HCT116 (cell line): ENCODE data around the gene SPNS1. TPM values are rescaled to one million over a fixed set of nuclear protein-coding genes. Genes with fewer than 3 reads are reported as not detected.
A peak's percentile ranks its signal among the peaks of the same experiment; 100 is the strongest.

Source experiments
- ATAC-seq: fragments of 200-7000 bp; cut with Tn5 transposase; 2 replicates; pipeline ENCODE4 v1.9.1; 2020; ENCODE audit warnings: mild to moderate bottlenecking, moderate library complexity
- BruUV-seq: library from RNA; stranded (reverse); fragments of 400-500 nt; replicated peaks from 2 replicates; lab custom pipeline; 2021; lab: Mats Ljungman, UMichigan
- CTCF ChIA-PET: fragments of 300-600 bp; sonication (Branson Sonifier 250); formaldehyde crosslinking; loops from one replicate; lab custom pipeline; 2021; ENCODE audit warnings: antibody characterized with exemption; lab: Charles Lee
- POLR2A ChIA-PET: fragments of 300-600, 350-600 bp; sonication (Branson Sonifier 250); formaldehyde crosslinking; loops from one replicate; lab custom pipeline; 2021; ENCODE audit warnings: antibody characterized with exemption; lab: Charles Lee
- RAD21 ChIA-PET, 2 experiments: fragments of 300-600 bp; sonication (Branson Sonifier 250); formaldehyde crosslinking; loops; one replicate each; lab custom pipeline; 2023; ENCODE audit warnings: low total read pairs in 2 of 2; ENCODE audit not compliant: uncharacterized antibody in 2 of 2, unreplicated experiment in 2 of 2, low non-redundant PET in 1 of 2; lab: Charles Lee
- DNase-seq: peaks from one replicate; pipeline ENCODE4 v3.0.0-alpha.2; 2010; ENCODE audit warnings: low read depth, low spot score
- H2AFZ ChIP-seq: fragments of 200-600 bp; shearing (Covaris generic), sonication (generic); 2 replicates; pipeline ENCODE4 v1.6.1; 2017; ENCODE audit warnings: low read depth, mixed run types, mixed read lengths, antibody characterized with exemption, low read length; ENCODE audit not compliant: poor library complexity, severe bottlenecking
- H3K27ac ChIP-seq: 2 replicates; pipeline ENCODE4 v1.5.1; 2012; ENCODE audit warnings: low read depth, low read length
- H3K27me3 ChIP-seq: fragments of 200-600 bp; sonication (generic); 2 replicates; pipeline ENCODE4 v1.6.1; 2016; ENCODE audit warnings: mixed run types, low read length, mixed read lengths; ENCODE audit not compliant: insufficient read depth
- H3K36me3 ChIP-seq, 2 experiments: fragments of 200-500 bp in 1 of 2; fragments of 200-600 bp in 1 of 2; sonication (Bioruptor generic) in 1 of 2; sonication (generic) in 1 of 2; 2 replicates each; pipeline versions ENCODE4 v1.5.1 to v1.6.1; 2014 to 2016; ENCODE audit warnings: low read length in 2 of 2, inconsistent platforms in 1 of 2, mixed read lengths in 1 of 2, mixed run types in 1 of 2; ENCODE audit not compliant: insufficient read depth in 2 of 2, control insufficient read depth in 1 of 2
- H3K4me1 ChIP-seq, 2 experiments: fragments of 200-600 bp in 1 of 2; sonication (generic) in 1 of 2; 2 replicates each; pipeline versions ENCODE4 v1.5.1 to v1.6.1; 2012 to 2017; ENCODE audit warnings: low read length in 2 of 2, inconsistent platforms in 1 of 2, mild to moderate bottlenecking in 1 of 2, mixed read lengths in 1 of 2, mixed run types in 1 of 2, moderate library complexity in 1 of 2; ENCODE audit not compliant: insufficient read depth in 2 of 2, control insufficient read depth in 1 of 2
- H3K4me2 ChIP-seq: fragments of 200-600 bp; sonication (generic); 2 replicates; pipeline ENCODE4 v1.6.1; 2017; ENCODE audit warnings: mixed run types, low read length, mixed read lengths
- H3K4me3 ChIP-seq, 2 experiments: fragments of 200-600 bp in 1 of 2; sonication (generic) in 1 of 2; replicated peaks in 1 of 2; 2 replicates each; pipeline ENCODE4 v1.5.1; 2011 to 2016; ENCODE audit warnings: low read length in 2 of 2, control low read depth in 1 of 2, low read depth in 1 of 2, mild to moderate bottlenecking in 1 of 2, mixed read lengths in 1 of 2, mixed run types in 1 of 2
- H3K79me2 ChIP-seq: fragments of 200-600 bp; sonication (generic); 2 replicates; pipeline ENCODE4 v1.6.1; 2017; ENCODE audit warnings: mild to moderate bottlenecking, mixed run types, low read length, moderate library complexity, mixed read lengths; ENCODE audit not compliant: insufficient read depth
- H3K9ac ChIP-seq: fragments of 200-600 bp; sonication (generic); 2 replicates; pipeline ENCODE4 v1.6.1; 2016; ENCODE audit warnings: low read length, mixed read lengths
- H3K9me2 ChIP-seq: fragments of 200-600 bp; sonication (generic), shearing (Covaris generic); 2 replicates; pipeline ENCODE4 v1.6.1; 2017; ENCODE audit warnings: mixed run types, mild to moderate bottlenecking, moderate library complexity; ENCODE audit not compliant: insufficient read depth
- H3K9me3 ChIP-seq, 2 experiments: fragments of 200-500 bp in 1 of 2; fragments of 200-600 bp in 1 of 2; sonication (Bioruptor generic) in 1 of 2; sonication (generic) in 1 of 2; 2 replicates each; pipeline ENCODE4 v1.6.1; 2014 to 2017; ENCODE audit warnings: low read length in 2 of 2, mixed read lengths in 2 of 2, inconsistent platforms in 1 of 2, low read depth in 1 of 2, mild to moderate bottlenecking in 1 of 2, mixed run types in 1 of 2, moderate library complexity in 1 of 2; ENCODE audit not compliant: control insufficient read depth in 1 of 2, insufficient read depth in 1 of 2
- H4K20me1 ChIP-seq: fragments of 200-600 bp; sonication (generic), shearing (Covaris generic); 2 replicates; pipeline ENCODE4 v1.6.1; 2017; ENCODE audit warnings: mixed run types, mild to moderate bottlenecking, moderate library complexity; ENCODE audit not compliant: insufficient read depth
- CEBPB ChIP-seq: IDR thresholded peaks from 2 replicates; pipeline ENCODE4 v1.6.1; 2012; ENCODE audit warnings: low read depth
- CTCF ChIP-seq, 3 experiments: fragments of 200-600 bp in 1 of 3; sonication (generic) in 1 of 3; IDR thresholded peaks in 2 of 3; conservative IDR thresholded peaks in 1 of 3; 2 replicates each; pipeline ENCODE4 v1.5.1; 2012 to 2017; ENCODE audit warnings: low read depth in 2 of 3, low read length in 2 of 3, antibody characterized with exemption in 1 of 3, borderline replicate concordance in 1 of 3, control low read depth in 1 of 3, mild to moderate bottlenecking in 1 of 3, mixed read lengths in 1 of 3, mixed run types in 1 of 3, moderate library complexity in 1 of 3; ENCODE audit not compliant: insufficient read depth in 1 of 3
- EGR1 ChIP-seq: IDR thresholded peaks from 2 replicates; pipeline ENCODE4 v1.6.1; 2012; ENCODE audit warnings: low read depth
- ELF1 ChIP-seq: IDR thresholded peaks from 2 replicates; pipeline ENCODE4 v1.6.1; 2012; ENCODE audit warnings: low read depth, borderline replicate concordance
- EZH2phosphoT487 ChIP-seq: fragments of 200-600 bp; IDR thresholded peaks from 2 replicates; pipeline ENCODE4 v1.6.1; 2018; ENCODE audit warnings: antibody characterized with exemption, borderline replicate concordance
- RAD21 ChIP-seq: IDR thresholded peaks from 2 replicates; pipeline ENCODE4 v1.6.1; 2012; ENCODE audit warnings: low read depth, mild to moderate bottlenecking
- REST ChIP-seq: IDR thresholded peaks from 2 replicates; pipeline ENCODE4 v1.6.1; 2012; ENCODE audit warnings: low read depth
- SIN3A ChIP-seq: IDR thresholded peaks from 2 replicates; pipeline ENCODE4 v1.6.1; 2012; ENCODE audit warnings: low read depth
- SRF ChIP-seq: IDR thresholded peaks from 2 replicates; pipeline ENCODE4 v1.6.1; 2012; ENCODE audit warnings: low read depth
- TCF7L2 ChIP-seq: IDR thresholded peaks from 2 replicates; pipeline ENCODE4 v1.7.0; 2011; ENCODE audit warnings: borderline replicate concordance, inconsistent platforms; ENCODE audit not compliant: insufficient read depth, insufficient read length; ENCODE audit errors: extremely low read depth
- intact Hi-C: fragments of 100-400 bp; cut with micrococcal nuclease; formaldehyde crosslinking; loops from 2 replicates; pipeline ENCODE4 v1.10.0; 2022
- total RNA-seq: library from RNA; stranded (reverse); gene quantifications from one replicate; pipeline ENCODE4 v1.2.1, GENCODE V29; 2021; ENCODE audit not compliant: unreplicated experiment

SPNS1 gene
- total RNA-seq, 1 experiment from 2014 or later = 32.3 TPM

DNA sequence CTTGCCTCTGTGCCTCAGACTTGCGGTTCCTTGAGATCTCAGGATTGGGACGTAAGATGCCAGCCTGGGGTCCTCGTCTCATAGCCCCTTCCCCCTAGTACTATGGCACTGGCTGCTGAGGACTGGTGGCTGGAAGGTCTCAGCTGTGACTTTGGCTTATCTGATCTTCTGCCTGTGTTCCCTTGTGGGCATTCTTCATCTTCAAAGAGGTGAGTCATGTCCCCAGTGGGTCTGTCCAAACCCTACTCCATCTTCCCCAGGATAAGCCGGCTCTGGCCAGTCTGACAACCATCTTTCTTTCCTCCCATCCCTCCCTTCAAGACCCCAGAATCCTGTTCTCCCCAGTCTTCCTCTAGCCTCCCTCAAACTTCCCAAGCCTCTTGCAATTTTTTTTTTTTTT is 39.2 kb upstream of the SPNS1 start:
- Histone ChIP-seq H3K79me2 (no peaks in the 10 kb centered on the region), H3K9me2 (no peaks in the 10 kb centered on the region), H2AFZ (no peak overlapping the region), H3K9me3 (no peaks in the 10 kb centered on the region), H3K27me3 (no peaks in the 10 kb centered on the region), H3K9ac (no peak overlapping the region), H3K4me3 (no peak overlapping the region), H3K36me3 (no peaks in the 10 kb centered on the region), H3K27ac (no peak overlapping the region), H4K20me1 (no peaks in the 10 kb centered on the region), H3K4me1 (peaks cover 4 to 19% of the 10 kb centered on the region in 2 experiments; a peak in 3 of 4 replicates), H3K4me2 (peak overlapping the region; percentile 66; the same call in 1 of the 2 replicates)
- ChIA-PET CTCF (no interaction called here), RAD21 (no interaction called here), POLR2A (no interaction called here)
- no peak for TF ChIP-seq CTCF (IDR thresholded peaks at IDR 0.05 in 2 of 3, conservative IDR thresholded peaks at IDR 0.05 in 1 of 3; ENCODE audit: borderline replicate concordance in 1 of 3, insufficient read depth in 1 of 3, low read depth in 2 of 3, low read length in 2 of 3)
- no peak for TF ChIP-seq REST
- TF ChIP-seq EZH2phosphoT487 = no peak
- no peak for TF ChIP-seq SIN3A
- no peak for TF ChIP-seq EGR1
- TF ChIP-seq CEBPB = no peak
- no peak for TF ChIP-seq SRF
- no peak for TF ChIP-seq RAD21
- TF ChIP-seq ELF1 = no peak
- TF ChIP-seq TCF7L2 = no peak
- no TSS peak for BruUV-seq
- DNase-seq = no peak
- ATAC-seq = no peak
- intact Hi-C loops = no loop called here
